Astrocyte of the spinal cord (primary cell): ENCODE results near the gene S100A7.

Experiments used
- DNase-seq: peaks from one replicate; pipeline ENCODE4 v3.0.0; 2011; ENCODE audit warnings: low read depth, low spot score
- H3K4me3 ChIP-seq: 2 replicates; pipeline ENCODE4 v1.5.1; 2011; ENCODE audit warnings: low read depth, mild to moderate bottlenecking, low read length, moderate library complexity
- CTCF ChIP-seq: IDR thresholded peaks from 2 replicates; pipeline ENCODE4 v1.5.1; 2012; ENCODE audit warnings: low read depth, mild to moderate bottlenecking, low read length, inconsistent platforms
- in situ Hi-C: cut with HindIII; loops from 2 replicates; pipeline ENCODE4 v1.10.0; 2017; ENCODE audit warnings: low sequenced_read_pairs

S100A7 gene

GRCh38 chr1:153434746-153435455 lies 25.6 kb downstream of the S100A7 start:
- in situ Hi-C loops: no loop called here
- H3K4me3 ChIP-seq: no peak overlapping the region
- no peak for TF ChIP-seq CTCF
- no peak for DNase-seq

- no peak for TF ChIP-seq CTCF
- H3K4me3 ChIP-seq: no peak overlapping the region
- no peak for DNase-seq
- in situ Hi-C loops: no loop called here
Observed at GRCh38 chr1:153432874-153433681, 27.4 kb downstream of the S100A7 start.

- no peak overlapping the region for H3K4me3 ChIP-seq
- no peak for TF ChIP-seq CTCF
- in situ Hi-C loops: no loop called here
- no peak for DNase-seq
Observed at GRCh38 chr1:153431928-153432327, 28.5 kb downstream of the S100A7 start.

GRCh38 chr1:153431427-153431826 lies 29.0 kb downstream of the S100A7 start:
- no peak for TF ChIP-seq CTCF
- H3K4me3 ChIP-seq: no peak overlapping the region
- in situ Hi-C loops: no loop called here
- DNase-seq: no peak

GRCh38 chr1:153431002-153431401 lies 29.4 kb downstream of the S100A7 start:
- DNase-seq: no peak
- in situ Hi-C loops: no loop called here
- no peak for TF ChIP-seq CTCF
- no peak overlapping the region for H3K4me3 ChIP-seq

- DNase-seq: no peak
- no peak overlapping the region for H3K4me3 ChIP-seq
- in situ Hi-C loops: no loop called here
- TF ChIP-seq CTCF: no peak
Observed at GRCh38 chr1:153430561-153430960, 29.9 kb downstream of the S100A7 start.
